PFSK-1 (cell line): ENCODE results near the gene HERC3.

Experiments used
- FOXP2 ChIP-seq: optimal IDR thresholded peaks from 2 replicates; pipeline ENCODE3; 2011; ENCODE audit warnings: borderline replicate concordance, control low read depth, inconsistent platforms; ENCODE audit not compliant: insufficient read depth; ENCODE audit errors: extremely low read length, extremely low read depth
- POLR2AphosphoS5 ChIP-seq: IDR thresholded peaks from 2 replicates; pipeline ENCODE4 v1.6.1; 2012; ENCODE audit warnings: low read depth, mild to moderate bottlenecking, control low read depth, low read length, moderate library complexity
- SIN3A ChIP-seq: IDR thresholded peaks from 2 replicates; pipeline ENCODE4 v1.6.1; 2012; ENCODE audit warnings: mild to moderate bottlenecking, low read length, moderate library complexity, borderline replicate concordance; ENCODE audit not compliant: insufficient read depth
- TAF1 ChIP-seq: IDR thresholded peaks from 2 replicates; pipeline ENCODE4 v1.6.1; 2012; ENCODE audit warnings: low read length, control low read depth, borderline replicate concordance; ENCODE audit not compliant: insufficient read depth
- TF ChIP-seq, protein P1 (sequence below), 2 experiments: IDR thresholded peaks; 2 replicates each; pipeline versions ENCODE4 v1.6.1 to v1.8.0; 2011 to 2012; ENCODE audit warnings: low read depth in 2 of 2, low read length in 2 of 2, control low read depth in 1 of 2, inconsistent platforms in 1 of 2, mild to moderate bottlenecking in 1 of 2, moderate library complexity in 1 of 2; ENCODE audit not compliant: insufficient read depth in 1 of 2

Gene HERC3

DNA sequence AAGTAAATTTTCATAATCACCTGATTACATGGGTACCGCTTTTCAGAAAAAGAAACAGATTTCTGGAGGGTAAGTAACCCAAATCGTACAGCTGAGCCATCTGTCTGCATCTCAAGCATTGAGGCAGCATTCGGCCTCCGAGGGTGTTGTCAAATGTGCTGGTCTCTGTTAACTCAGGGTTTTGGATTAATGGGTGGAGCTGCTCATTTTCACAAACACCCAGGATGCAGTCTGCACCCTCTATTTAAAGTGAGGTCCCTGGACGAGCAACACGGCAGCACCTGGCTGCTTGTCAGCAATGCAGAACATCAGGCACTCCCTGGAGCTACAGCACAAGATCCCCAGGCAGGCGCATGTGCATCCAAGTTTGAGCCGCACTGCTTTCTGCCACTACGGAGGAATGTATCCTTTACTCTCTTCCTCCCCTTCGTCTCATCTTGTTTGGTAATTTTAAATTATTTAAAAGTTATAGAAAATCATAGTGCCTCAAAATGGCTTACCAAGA lies 130.0 kb downstream of the HERC3 start:
- TF ChIP-seq FOXP2: no peak
- TF ChIP-seq TAF1: no peak
- no peak for TF ChIP-seq SIN3A
- TF ChIP-seq, protein P1, sequence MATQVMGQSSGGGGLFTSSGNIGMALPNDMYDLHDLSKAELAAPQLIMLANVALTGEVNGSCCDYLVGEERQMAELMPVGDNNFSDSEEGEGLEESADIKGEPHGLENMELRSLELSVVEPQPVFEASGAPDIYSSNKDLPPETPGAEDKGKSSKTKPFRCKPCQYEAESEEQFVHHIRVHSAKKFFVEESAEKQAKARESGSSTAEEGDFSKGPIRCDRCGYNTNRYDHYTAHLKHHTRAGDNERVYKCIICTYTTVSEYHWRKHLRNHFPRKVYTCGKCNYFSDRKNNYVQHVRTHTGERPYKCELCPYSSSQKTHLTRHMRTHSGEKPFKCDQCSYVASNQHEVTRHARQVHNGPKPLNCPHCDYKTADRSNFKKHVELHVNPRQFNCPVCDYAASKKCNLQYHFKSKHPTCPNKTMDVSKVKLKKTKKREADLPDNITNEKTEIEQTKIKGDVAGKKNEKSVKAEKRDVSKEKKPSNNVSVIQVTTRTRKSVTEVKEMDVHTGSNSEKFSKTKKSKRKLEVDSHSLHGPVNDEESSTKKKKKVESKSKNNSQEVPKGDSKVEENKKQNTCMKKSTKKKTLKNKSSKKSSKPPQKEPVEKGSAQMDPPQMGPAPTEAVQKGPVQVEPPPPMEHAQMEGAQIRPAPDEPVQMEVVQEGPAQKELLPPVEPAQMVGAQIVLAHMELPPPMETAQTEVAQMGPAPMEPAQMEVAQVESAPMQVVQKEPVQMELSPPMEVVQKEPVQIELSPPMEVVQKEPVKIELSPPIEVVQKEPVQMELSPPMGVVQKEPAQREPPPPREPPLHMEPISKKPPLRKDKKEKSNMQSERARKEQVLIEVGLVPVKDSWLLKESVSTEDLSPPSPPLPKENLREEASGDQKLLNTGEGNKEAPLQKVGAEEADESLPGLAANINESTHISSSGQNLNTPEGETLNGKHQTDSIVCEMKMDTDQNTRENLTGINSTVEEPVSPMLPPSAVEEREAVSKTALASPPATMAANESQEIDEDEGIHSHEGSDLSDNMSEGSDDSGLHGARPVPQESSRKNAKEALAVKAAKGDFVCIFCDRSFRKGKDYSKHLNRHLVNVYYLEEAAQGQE (IDR thresholded peaks at IDR 0.05; ENCODE audit: insufficient read depth in 1 of 2, low read depth in 2 of 2, low read length in 2 of 2): no peak
- TF ChIP-seq POLR2AphosphoS5: no peak

DNA sequence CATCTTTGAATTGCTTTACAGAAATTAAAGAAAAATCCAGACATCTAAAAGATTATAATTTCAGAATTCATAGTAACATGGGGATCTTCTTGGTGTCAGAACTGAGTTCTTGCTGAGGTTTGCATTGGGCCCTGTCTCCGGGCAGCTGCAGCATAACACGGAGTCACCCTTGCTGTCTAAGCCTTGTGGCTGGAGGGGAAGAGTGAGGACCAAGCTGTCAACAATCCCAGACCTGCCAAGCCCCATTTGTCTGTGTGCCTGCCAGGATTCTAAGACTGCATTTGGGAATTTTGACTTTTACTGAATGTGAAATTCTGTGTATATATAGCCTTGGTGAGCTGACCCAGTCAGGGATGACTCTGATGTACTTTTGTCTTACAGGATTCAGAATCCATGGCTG lies 130.5 kb downstream of the HERC3 start:
- no peak for TF ChIP-seq TAF1
- TF ChIP-seq, protein P1 (IDR thresholded peaks at IDR 0.05; ENCODE audit: insufficient read depth in 1 of 2, low read depth in 2 of 2, low read length in 2 of 2): no peak
- TF ChIP-seq SIN3A: no peak
- TF ChIP-seq FOXP2: no peak
- TF ChIP-seq POLR2AphosphoS5: no peak

DNA sequence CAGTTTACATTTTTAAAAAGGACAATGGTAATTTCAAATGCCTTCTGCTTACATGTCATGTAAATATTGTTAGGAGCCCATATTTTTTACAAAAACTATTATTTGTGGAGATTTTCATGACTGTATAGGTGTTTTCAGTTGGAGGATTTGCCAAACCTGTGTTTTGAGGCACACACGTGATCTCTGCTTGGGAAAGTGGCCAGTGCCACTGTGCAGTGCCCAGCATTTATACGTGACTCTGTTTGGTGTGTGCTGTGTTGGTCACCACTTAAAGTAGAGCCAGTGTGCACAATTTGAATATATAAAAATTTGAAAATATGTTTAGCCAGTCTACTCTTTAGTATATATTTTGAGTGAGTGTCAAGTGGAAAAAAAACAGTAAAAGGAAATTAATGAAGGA lies 132.1 kb downstream of the HERC3 start:
- TF ChIP-seq POLR2AphosphoS5 (no peak), TAF1 (no peak)

DNA sequence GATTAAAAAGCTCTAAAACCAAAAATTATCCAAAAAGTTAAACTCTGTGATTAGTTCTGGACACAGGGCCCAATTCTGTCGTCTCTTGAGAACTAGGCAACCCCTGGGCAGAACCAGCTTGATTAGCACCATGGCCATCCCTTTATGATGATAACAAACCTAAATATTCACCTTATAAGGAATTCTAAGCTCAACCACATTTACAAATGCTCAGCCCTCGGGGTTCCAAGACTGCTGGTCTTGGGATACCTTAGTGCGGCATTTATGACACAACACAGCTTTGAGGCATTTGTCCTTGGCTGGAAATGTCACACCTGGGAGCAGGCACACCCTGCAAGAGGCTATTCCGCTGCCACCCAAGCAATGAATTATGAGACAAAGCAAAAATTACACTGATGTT lies 132.9 kb downstream of the HERC3 start:
- TF ChIP-seq POLR2AphosphoS5 (no peak), TAF1 (no peak), FOXP2 (no peak), SIN3A (no peak)
- TF ChIP-seq, protein P1 (IDR thresholded peaks at IDR 0.05; ENCODE audit: insufficient read depth in 1 of 2, low read depth in 2 of 2, low read length in 2 of 2): no peak

DNA sequence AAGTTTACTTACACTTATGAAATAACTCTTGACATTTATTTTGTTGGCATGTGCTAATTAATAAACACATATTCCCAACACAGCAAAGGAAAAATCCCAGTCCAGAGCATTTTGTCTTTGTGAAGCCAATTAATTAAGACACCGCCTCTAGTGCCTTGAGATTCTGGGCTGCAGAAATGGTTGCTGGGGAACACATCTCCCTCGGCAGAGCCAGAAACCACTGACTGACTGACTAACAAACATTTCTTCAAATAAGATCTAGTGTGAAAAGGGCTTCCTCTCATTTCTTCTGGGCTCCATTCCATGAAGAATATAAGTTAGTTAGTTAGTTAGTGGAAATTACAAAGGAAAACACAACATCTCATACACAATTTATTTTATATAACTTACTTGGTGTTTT lies 133.7 kb downstream of the HERC3 start:
- TF ChIP-seq POLR2AphosphoS5 (no peak), TAF1 (no peak), SIN3A (no peak), FOXP2 (no peak)
- TF ChIP-seq, protein P1 (IDR thresholded peaks at IDR 0.05; ENCODE audit: insufficient read depth in 1 of 2, low read depth in 2 of 2, low read length in 2 of 2): no peak
